A172 (cell line): Measurements from ENCODE around the gene CADPS. TPM values are rescaled to one million over a fixed set of nuclear protein-coding genes. Genes with fewer than 3 reads are reported as not detected.

Source experiments
- DNase-seq: peaks from one replicate; pipeline ENCODE4 v3.0.0-alpha.2; 2015; ENCODE audit warnings: low spot score
- total RNA-seq: library from RNA; depleted of rRNA; stranded (reverse); fragments of >200 nt; shearing (Covaris generic); gene quantifications from 2 replicates; pipeline ENCODE4 v1.2.3, GENCODE V29; 2014

CADPS gene
- total RNA-seq, 1 experiment from 2014 or later: not detected

GRCh38 chr3:62749657-62750056 is 125.6 kb downstream of the CADPS start:
- DNase-seq: no peak

- no peak for DNase-seq
These were observed 126.1 kb downstream of the CADPS start for GRCh38 chr3:62749130-62749529.

GRCh38 chr3:62737449-62737848 is 137.8 kb downstream of the CADPS start:
- no peak for DNase-seq

- no peak for DNase-seq
These were observed 139.7 kb downstream of the CADPS start for GRCh38 chr3:62735510-62735909.

GRCh38 chr3:62732183-62732904 is 142.9 kb downstream of the CADPS start:
- no peak for DNase-seq

- no peak for DNase-seq
These were observed 147.2 kb downstream of the CADPS start for GRCh38 chr3:62727981-62728380.

- no peak for DNase-seq
These were observed 147.7 kb downstream of the CADPS start for GRCh38 chr3:62727536-62727935.

- no peak for DNase-seq
These were observed 150.7 kb downstream of the CADPS start for GRCh38 chr3:62724503-62724902.

GRCh38 chr3:62723914-62724217 is 151.3 kb downstream of the CADPS start:
- DNase-seq: no peak

GRCh38 chr3:62723166-62723913 is 151.9 kb downstream of the CADPS start:
- DNase-seq: no peak

- no peak for DNase-seq
These were observed 152.9 kb downstream of the CADPS start for GRCh38 chr3:62722344-62722743.

GRCh38 chr3:62718515-62719320 is 156.5 kb downstream of the CADPS start:
- DNase-seq: no peak

- no peak for DNase-seq
These were observed 157.2 kb downstream of the CADPS start for GRCh38 chr3:62718011-62718410.

GRCh38 chr3:62712746-62713145 is 162.5 kb downstream of the CADPS start:
- DNase-seq: no peak

GRCh38 chr3:62710751-62711150 is 164.5 kb downstream of the CADPS start:
- no peak for DNase-seq

- DNase-seq: no peak
These were observed 166.4 kb downstream of the CADPS start for GRCh38 chr3:62708638-62709373.

GRCh38 chr3:62705721-62706120 is 169.5 kb downstream of the CADPS start:
- DNase-seq: no peak

GRCh38 chr3:62703451-62704167 is 171.6 kb downstream of the CADPS start:
- DNase-seq: no peak

- no peak for DNase-seq
These were observed 174.9 kb downstream of the CADPS start for GRCh38 chr3:62700357-62700756.

- no peak for DNase-seq
These were observed 175.5 kb downstream of the CADPS start for GRCh38 chr3:62699728-62700127.

- no peak for DNase-seq
These were observed 179.2 kb downstream of the CADPS start for GRCh38 chr3:62696011-62696410.
